Keratinocyte (primary cell): ENCODE measurements around the gene MSH2. TPM values are rescaled to one million over a fixed set of nuclear protein-coding genes. Genes with fewer than 3 reads are reported as not detected.
"Not testable (repeated sequence)": the region's sequence is repeated elsewhere in the genome, so short reads cannot be mapped to it uniquely, and the experiment has no call there.

Experiments used
- DNase-seq: peaks from one replicate; pipeline ENCODE4 v3.0.0-alpha.2; 2011; ENCODE audit warnings: low read depth, missing footprints, low spot score
- FAIRE-seq: peaks from 2 replicates; lab custom pipeline; 2011; peaks lifted over from hg19 to GRCh38; lab: Jason Lieb, UNC
- H2AFZ ChIP-seq: 2 replicates; pipeline ENCODE4 v1.6.0; 2012; ENCODE audit warnings: low read length, control low read depth, inconsistent platforms; ENCODE audit not compliant: control insufficient read depth
- H3K27ac ChIP-seq: 2 replicates; pipeline ENCODE4 v1.5.1; 2011; ENCODE audit warnings: low read length; ENCODE audit not compliant: control insufficient read depth, insufficient read depth
- H3K27me3 ChIP-seq: 3 replicates; pipeline ENCODE4 v1.6.0; 2011; ENCODE audit warnings: low read length; ENCODE audit not compliant: control insufficient read depth, insufficient read depth; ENCODE audit errors: extremely low read depth
- H3K36me3 ChIP-seq, 2 experiments: 2 replicates in 1 of 2; 3 replicates in 1 of 2; pipeline ENCODE4 v1.5.1; 2011; ENCODE audit warnings: low read length in 2 of 2, mild to moderate bottlenecking in 1 of 2; ENCODE audit not compliant: control insufficient read depth in 2 of 2, insufficient read depth in 2 of 2; ENCODE audit errors: extremely low read depth in 1 of 2
- H3K4me1 ChIP-seq: 3 replicates; pipeline ENCODE4 v1.5.1; 2011; ENCODE audit warnings: low read length; ENCODE audit not compliant: control insufficient read depth, insufficient read depth; ENCODE audit errors: extremely low read depth
- H3K4me2 ChIP-seq: 3 replicates; pipeline ENCODE4 v1.6.0; 2011; ENCODE audit warnings: low read depth, low read length; ENCODE audit not compliant: control insufficient read depth, insufficient read depth; ENCODE audit errors: extremely low read depth
- H3K4me3 ChIP-seq, 3 experiments: fragments of 200-600 bp in 1 of 3; sonication (generic) in 1 of 3; 2 replicates in 2 of 3; 3 replicates in 1 of 3; pipeline ENCODE4 v1.5.1; 2011 to 2016; ENCODE audit warnings: low read length in 3 of 3, mild to moderate bottlenecking in 3 of 3, control low read depth in 2 of 3, inconsistent platforms in 1 of 3, low read depth in 1 of 3, mixed read lengths in 1 of 3, mixed run types in 1 of 3, moderate library complexity in 1 of 3; ENCODE audit not compliant: control insufficient read depth in 2 of 3, insufficient read depth in 2 of 3; ENCODE audit errors: extremely low read depth in 1 of 3
- H3K79me2 ChIP-seq: 2 replicates; pipeline ENCODE4 v1.6.0; 2012; ENCODE audit warnings: low read length; ENCODE audit not compliant: control insufficient read depth, insufficient read depth
- H3K9ac ChIP-seq: 3 replicates; pipeline ENCODE4 v1.6.0; 2011; ENCODE audit warnings: low read length; ENCODE audit not compliant: control insufficient read depth, insufficient read depth; ENCODE audit errors: extremely low read depth
- H3K9me1 ChIP-seq: 3 replicates; pipeline ENCODE4 v1.6.0; 2011; ENCODE audit warnings: low read length; ENCODE audit not compliant: control insufficient read depth, insufficient read depth; ENCODE audit errors: extremely low read depth
- H3K9me3 ChIP-seq: 2 replicates; pipeline ENCODE4 v1.5.1; 2012; ENCODE audit warnings: low read depth, low read length; ENCODE audit not compliant: control insufficient read depth
- H4K20me1 ChIP-seq: 3 replicates; pipeline ENCODE4 v1.6.0; 2011; ENCODE audit warnings: low read length; ENCODE audit not compliant: control insufficient read depth, insufficient read depth; ENCODE audit errors: extremely low read depth
- CTCF ChIP-seq, 3 experiments: IDR thresholded peaks in 1 of 3; conservative IDR thresholded peaks in 1 of 3; optimal IDR thresholded peaks in 1 of 3; 2 replicates in 2 of 3; 3 replicates in 1 of 3; pipeline versions ENCODE3 to v1.5.1; 2011; ENCODE audit warnings: low read length in 3 of 3, mild to moderate bottlenecking in 3 of 3, moderate library complexity in 2 of 3, control low read depth in 1 of 3, inconsistent platforms in 1 of 3; ENCODE audit not compliant: insufficient read depth in 2 of 3; ENCODE audit errors: extremely low read depth in 1 of 3
- EZH2 ChIP-seq: IDR thresholded peaks from one replicate; pipeline ENCODE4 v1.6.1; 2012; ENCODE audit warnings: inconsistent platforms, mild to moderate bottlenecking, low read length, moderate library complexity
- dilution Hi-C: fragments of 300-500 bp; cut with MboI; formaldehyde crosslinking; loops from one replicate; pipeline ENCODE4 v1.7.0; 2020; ENCODE audit warnings: low sequenced_read_pairs; ENCODE audit not compliant: extremely low pct_ligation_motif_present
- polyA plus RNA-seq, 5 experiments: library from polyadenylated mRNA; depleted of rRNA in 3 of 5; stranded (reverse) in 3 of 5; stranded (forward) in 1 of 5; unstranded in 1 of 5; fragments of >200 nt; gene quantifications; 1 replicate in 1 of 5; 2 replicates in 3 of 5; 3 replicates in 1 of 5; pipeline versions ENCODE4 v1.2.1 to v1.2.3, GENCODE V29; 2011 to 2012; ENCODE audit warnings: missing spikeins in 2 of 5, low read depth in 1 of 5, low replicate concordance in 1 of 5

Gene MSH2
- polyA plus RNA-seq, 1 donor (not counting 4 experiments of a cell fraction or from before 2014, with no cell fraction given): 16.8 TPM

- no peaks in the 10 kb centered on the region for H3K9me3 ChIP-seq
- no peak overlapping the region for H3K4me2 ChIP-seq
- H3K9me1 ChIP-seq: no peaks in the 10 kb centered on the region
- no peaks in the 10 kb centered on the region for H3K27me3 ChIP-seq
- H3K9ac ChIP-seq: no peak overlapping the region
- H3K79me2 ChIP-seq: no peaks in the 10 kb centered on the region
- FAIRE-seq: no peak
- H3K4me3 ChIP-seq: no peak overlapping the region
- H3K36me3 ChIP-seq: peaks cover 3 to 10% of the 10 kb centered on the region in 2 experiments
- no peak for TF ChIP-seq CTCF (optimal IDR thresholded peaks at IDR 0.05 in 1 of 3, IDR thresholded peaks at IDR 0.05 in 1 of 3, conservative IDR thresholded peaks at IDR 0.05 in 1 of 3; ENCODE audit: extremely low read depth in 1 of 3, insufficient read depth in 2 of 3, low read length in 3 of 3)
- no peak for TF ChIP-seq EZH2
- H4K20me1 ChIP-seq: no peaks in the 10 kb centered on the region
- no peak overlapping the region for H3K27ac ChIP-seq
- DNase-seq: no peak
- H3K4me1 ChIP-seq: no peaks in the 10 kb centered on the region
- H2AFZ ChIP-seq: no peak overlapping the region
- dilution Hi-C loops: no loop called here
These were observed 11.9 kb downstream of the MSH2 start for GRCh38 chr2:47414682-47415458.

- Histone ChIP-seq H3K79me2 (no peaks in the 10 kb centered on the region), H4K20me1 (no peaks in the 10 kb centered on the region), H2AFZ (no peak overlapping the region), H3K27me3 (no peaks in the 10 kb centered on the region), H3K27ac (no peak overlapping the region), H3K4me2 (no peak overlapping the region), H3K4me3 (no peak overlapping the region), H3K9ac (no peak overlapping the region), H3K9me3 (no peaks in the 10 kb centered on the region), H3K9me1 (no peaks in the 10 kb centered on the region), H3K4me1 (peaks cover 6% of the 10 kb centered on the region), H3K36me3 (peaks cover 0 to 5% of the 10 kb centered on the region in 2 experiments)
- FAIRE-seq (no peak), DNase-seq (no peak)
- no peak for TF ChIP-seq EZH2
- no peak for TF ChIP-seq CTCF (optimal IDR thresholded peaks at IDR 0.05 in 1 of 3, IDR thresholded peaks at IDR 0.05 in 1 of 3, conservative IDR thresholded peaks at IDR 0.05 in 1 of 3; ENCODE audit: extremely low read depth in 1 of 3, insufficient read depth in 2 of 3, low read length in 3 of 3)
- dilution Hi-C loops: no loop called here
These were observed 17.3 kb downstream of the MSH2 start for GRCh38 chr2:47420214-47420613.

GRCh38 chr2:47420683-47421082, 17.7 kb downstream of the MSH2 start:
- H4K20me1 ChIP-seq, H3K4me1 ChIP-seq, H3K36me3 ChIP-seq, FAIRE-seq, H3K79me2 ChIP-seq, dilution Hi-C loops, H3K9me3 ChIP-seq, H3K27ac ChIP-seq, DNase-seq, H3K9ac ChIP-seq, H3K9me1 ChIP-seq, H2AFZ ChIP-seq, H3K27me3 ChIP-seq, H3K4me2 ChIP-seq, H3K4me3 ChIP-seq: not testable (repeated sequence)
